Esophagus squamous epithelium (tissue), 5 donors: ENCODE results near the gene FAM193B. TPM values are rescaled to one million over a fixed set of nuclear protein-coding genes. Genes with fewer than 3 reads are reported as not detected.

Experiments
- DNase-seq: peaks from one replicate; lab custom pipeline; 2025; lab: John Stamatoyannopoulos, UW
- H3K27ac ChIP-seq, 4 donors: fragments of 200-600 bp; sonication (generic); one replicate each; pipeline ENCODE4 v1.5.1; 2016 to 2019; ENCODE audit warnings: mild to moderate bottlenecking in 1 of 4
- H3K27me3 ChIP-seq, 4 donors: fragments of 200-600 bp; sonication (generic); 1 replicate in 3 of 4; 2 replicates in 1 of 4; pipeline versions ENCODE4 v1.5.1 to v1.6.0; 2017 to 2021; ENCODE audit warnings: antibody characterized with exemption in 1 of 4
- H3K36me3 ChIP-seq, 3 donors: fragments of 200-600 bp; sonication (generic); one replicate each; pipeline ENCODE4 v1.5.1; 2016 to 2019
- H3K4me1 ChIP-seq, 3 donors: fragments of 200-600 bp; sonication (generic); one replicate each; pipeline ENCODE4 v1.5.1; 2017 to 2019
- H3K4me3 ChIP-seq, 4 donors: fragments of 200-600 bp; sonication (generic); 1 replicate in 3 of 4; 2 replicates in 1 of 4; pipeline ENCODE4 v1.5.1; 2016 to 2019; ENCODE audit warnings: mild to moderate bottlenecking in 2 of 4, moderate library complexity in 1 of 4
- H3K9me3 ChIP-seq, 3 donors: fragments of 200-600 bp; sonication (generic); one replicate each; pipeline ENCODE4 v1.5.1; 2016 to 2019
- CTCF ChIP-seq, 6 experiments: fragments of 450-650 bp in 4 of 6; fragments of 200-600 bp in 2 of 6; sonication (generic) in 2 of 6; IDR thresholded peaks; one replicate each; pipeline ENCODE4 v1.5.1; 2016 to 2019; ENCODE audit warnings: antibody characterized with exemption in 6 of 6, mild to moderate bottlenecking in 4 of 6, moderate library complexity in 4 of 6
- POLR2A ChIP-seq, 4 donors: fragments of 450-650 bp; IDR thresholded peaks; one replicate each; pipeline ENCODE4 v1.6.1; 2017; ENCODE audit warnings: antibody characterized with exemption in 4 of 4, mild to moderate bottlenecking in 4 of 4, moderate library complexity in 3 of 4
- WGBS, 2 donors: methylation state at CpG; one replicate each; pipeline ENCODE4 v1.1.5; 2018; 5-methylcytosine and 5-hydroxymethylcytosine counted together
- intact Hi-C: fragments of 100-400 bp; cut with DNase I; formaldehyde crosslinking; loops from one replicate; pipeline ENCODE4 v1.15.0; 2022
- total RNA-seq, 4 donors: library from RNA; depleted of rRNA; stranded (reverse); fragments of >200 nt; gene quantifications; one replicate each; pipeline ENCODE4 v1.1.0, GENCODE V29; 2016
- donor health status: DM: yes; HTN: yes; CAD: no.

FAM193B gene
- total RNA-seq, 4 donors from 2014 or later, result 28.5 to 52.1 (median 41.9) TPM

GRCh38 chr5:177500685-177501522, 53.5 kb downstream of the FAM193B start:
- Histone ChIP-seq H3K27ac (peak overlapping the region in 2 of 4 donors; percentile 33 to 58), H3K27me3 (peaks cover 0 to 8% (median 0%) of the 10 kb centered on the region in 4 donors), H3K4me1 (peaks cover 26 to 52% (median 29%) of the 10 kb centered on the region in 3 donors), H3K9me3 (no peaks in the 10 kb centered on the region), H3K36me3 (peaks cover 0 to 10% (median 0%) of the 10 kb centered on the region in 3 donors), H3K4me3 (no peak overlapping the region)
- intact Hi-C loops, result loop anchor here (5.0 kb wide), 1 partner anchor 109 kb away; no protein-coding TSS in a partner anchor
- 4 to 7% methylated on average over 4 to 5 of the region's 10 CpGs for WGBS, 2 donors
- no peak for TF ChIP-seq POLR2A (IDR thresholded peaks at IDR 0.05)
- peak; percentile 83 to 93 (median 92) for TF ChIP-seq CTCF (IDR thresholded peaks at IDR 0.05)
- peak; percentile 37 for DNase-seq

- Histone ChIP-seq H3K27ac (no peak overlapping the region), H3K4me1 (peaks cover 35 to 63% (median 37%) of the 10 kb centered on the region in 3 donors), H3K36me3 (peaks cover 0 to 10% (median 0%) of the 10 kb centered on the region in 3 donors), H3K9me3 (no peaks in the 10 kb centered on the region), H3K4me3 (no peak overlapping the region), H3K27me3 (peaks cover 0 to 8% (median 0%) of the 10 kb centered on the region in 4 donors)
- intact Hi-C loops, result loop anchor here (5.0 to 10.0 kb wide), 2 partner anchors 108 to 185 kb away; partner anchors contain the start of gene MXD3
- 81 to 87% methylated on average over 6 of the region's 6 CpGs for WGBS, 2 donors
- no peak for TF ChIP-seq POLR2A (IDR thresholded peaks at IDR 0.05)
- TF ChIP-seq CTCF (IDR thresholded peaks at IDR 0.05), result no peak
- DNase-seq, result no peak
These were observed 54.5 kb downstream of the FAM193B start for GRCh38 chr5:177499842-177500241.

- DNase-seq, result no peak
- Histone ChIP-seq H3K27me3 (peaks cover 0 to 8% (median 0%) of the 10 kb centered on the region in 4 donors), H3K36me3 (no peaks in the 10 kb centered on the region), H3K4me1 (peaks cover 46 to 80% (median 53%) of the 10 kb centered on the region in 3 donors), H3K9me3 (no peaks in the 10 kb centered on the region), H3K27ac (peak overlapping the region; percentile 90 to 98 (median 94)), H3K4me3 (peak overlapping the region; percentile 61 to 93 (median 76))
- intact Hi-C loops, result loop anchor here (10.0 kb wide), 1 partner anchor 183 kb away; the partner anchor contains the start of gene MXD3
- 17 to 21% methylated on average over 19 to 28 of the region's 48 CpGs for WGBS, 2 donors
- TF ChIP-seq CTCF (IDR thresholded peaks at IDR 0.05) (no peak), POLR2A (IDR thresholded peaks at IDR 0.05) (no peak)
These were observed 56.2 kb downstream of the FAM193B start for GRCh38 chr5:177498013-177498787.

- H3K36me3 ChIP-seq, result peaks cover 0 to 4% (median 1%) of the 10 kb centered on the region in 3 donors
- no CpG with 5 or more reads among the region's 73 CpGs for WGBS, 2 donors
- intact Hi-C loops, result loop anchor here (10.0 kb wide), 1 partner anchor 183 kb away; the partner anchor contains the start of gene MXD3
- peak within 1 kb of the TSS; percentile 90 to 98 (median 94) for H3K27ac ChIP-seq
- TF ChIP-seq POLR2A (IDR thresholded peaks at IDR 0.05) (peak in 2 of 4 donors; percentile 94), CTCF (IDR thresholded peaks at IDR 0.05) (peak in 1 of 6 experiments; percentile 21)
- no peaks in the 10 kb centered on the region for H3K9me3 ChIP-seq
- peaks cover 0 to 8% (median 0%) of the 10 kb centered on the region in 4 donors for H3K27me3 ChIP-seq
- peaks cover 46 to 80% (median 58%) of the 10 kb centered on the region in 3 donors for H3K4me1 ChIP-seq
- peak; percentile 59 for DNase-seq
- peak within 1 kb of the TSS; percentile 61 to 93 (median 76) for H3K4me3 ChIP-seq
These were observed 56.9 kb downstream of the FAM193B start, which contains the start of gene PDLIM7 for GRCh38 chr5:177497292-177498012. Gene PDLIM7, minus strand, starts transcription at chr5:177497604. Its CDS starts 1,092 bp downstream, at chr5:177496512.
